Measurements from ENCODE around the gene TMPRSS13. TPM values are rescaled to one million over a fixed set of nuclear protein-coding genes. Genes with fewer than 3 reads are reported as not detected.
"Not testable (repeated sequence)": the region's sequence is repeated elsewhere in the genome, so short reads cannot be mapped to it uniquely, and the experiment has no call there.

The TMPRSS13 gene
- polyA plus RNA-seq, 2 of the 4 experiments (the other 2 are of a cell fraction), result not detected

- Histone ChIP-seq H3K4me3 (no peak overlapping the region), H3K4me2 (no peak overlapping the region), H3K27ac (no peak overlapping the region), H3K9me3 (no peaks in the 10 kb centered on the region), H3K4me1 (no peaks in the 10 kb centered on the region)
- no peak for ATAC-seq
- FAIRE-seq, result no peak
- TF ChIP-seq EHF (CRISPR knock-in tag; IDR thresholded peaks at IDR 0.05) (no peak), SMC3 (IDR thresholded peaks at IDR 0.05) (no peak), CEBPB (IDR thresholded peaks at IDR 0.05) (no peak), BHLHE40 (IDR thresholded peaks at IDR 0.05; ENCODE audit: low read depth, low read length) (no peak), RNF2 (IDR thresholded peaks at IDR 0.05; ENCODE audit: borderline replicate concordance, low read depth) (no peak), HEYL (CRISPR knock-in tag; IDR thresholded peaks at IDR 0.05) (no peak), HDAC2 (IDR thresholded peaks at IDR 0.05) (no peak), FOSB (CRISPR knock-in tag; IDR thresholded peaks at IDR 0.05) (no peak), MAZ (IDR thresholded peaks at IDR 0.05; ENCODE audit: borderline replicate concordance, low read depth, low read length) (no peak), ZSCAN20 (CRISPR knock-in tag; IDR thresholded peaks at IDR 0.05) (no peak), FOSL2 (IDR thresholded peaks at IDR 0.05) (no peak), FOSL2 (CRISPR knock-in tag; IDR thresholded peaks at IDR 0.05) (no peak), HOXB5 (CRISPR knock-in tag; IDR thresholded peaks at IDR 0.05) (no peak), KDM5A (IDR thresholded peaks at IDR 0.05) (no peak)
- DNase-seq (ENCODE audit: low read depth in 1 of 2, low spot score in 1 of 2), result no peak
- 64% methylated on average over 11 of the region's 11 CpGs for WGBS (ENCODE audit: missing lambda C conversion rate)
- ChIA-PET POLR2A (no interaction called here), CTCF (no interaction called here)
Observed at GRCh38 chr11:117868088-117868487, 61.1 kb downstream of the TMPRSS13 start.

GRCh38 chr11:117866526-117866925, 62.7 kb downstream of the TMPRSS13 start:
- FAIRE-seq (no peak), ATAC-seq (0 out of 6 replicates have a peak, but pooled peaks of 1 of the 2 experiments have one; percentile 34), DNase-seq (ENCODE audit: low read depth in 1 of 2, low spot score in 1 of 2) (no peak)
- H3K9me3 ChIP-seq, result no peaks in the 10 kb centered on the region
- ChIA-PET POLR2A (no interaction called here), CTCF (interaction anchor here (0.8 kb wide), 1 partner anchor 80 kb away, joined by 3 read pairs; no protein-coding TSS in a partner anchor)
- no peaks in the 10 kb centered on the region for H3K4me1 ChIP-seq
- H3K4me2 ChIP-seq, result no peak overlapping the region
- H3K4me3 ChIP-seq, result no peak overlapping the region
- no peak overlapping the region for H3K27ac ChIP-seq
- TF ChIP-seq POLR2AphosphoS2 (conservative IDR thresholded peaks at IDR 0.05; ENCODE audit: low read length) (no peak), HDAC2 (IDR thresholded peaks at IDR 0.05) (no peak), ATOH8 (CRISPR knock-in tag; IDR thresholded peaks at IDR 0.05; ENCODE audit: low read depth) (no peak), MYC (IDR thresholded peaks at IDR 0.05; ENCODE audit: borderline replicate concordance, low read length) (no peak), CBX2 (IDR thresholded peaks at IDR 0.05; ENCODE audit: borderline replicate concordance, low read depth) (no peak), NR3C1 (IDR thresholded peaks at IDR 0.05) (no peak), POLR2A (IDR thresholded peaks at IDR 0.05; ENCODE audit: low read length) (no peak), NPAS2 (CRISPR knock-in tag; IDR thresholded peaks at IDR 0.05; ENCODE audit: borderline replicate concordance) (no peak), NFE2L2 (conservative IDR thresholded peaks at IDR 0.05; ENCODE audit: low read length) (no peak), SMC3 (IDR thresholded peaks at IDR 0.05) (no peak), ZC3H11A (IDR thresholded peaks at IDR 0.05) (no peak), TFCP2L1 (CRISPR knock-in tag; IDR thresholded peaks at IDR 0.05) (no peak)
- 34% methylated on average over 4 of the region's 5 CpGs for WGBS (ENCODE audit: missing lambda C conversion rate)

GRCh38 chr11:117865546-117865945, 63.7 kb downstream of the TMPRSS13 start:
- H3K27ac ChIP-seq; H3K4me2 ChIP-seq; POLR2A ChIA-PET; H3K4me3 ChIP-seq; ATAC-seq; H3K4me1 ChIP-seq; FAIRE-seq; DNase-seq (ENCODE audit: low read depth in 1 of 2, low spot score in 1 of 2); H3K9me3 ChIP-seq: not testable (repeated sequence)
- WGBS (ENCODE audit: missing lambda C conversion rate), result 71% methylated on average over 13 of the region's 13 CpGs
- CTCF ChIA-PET, result interaction anchor here (0.7 to 2.4 kb wide), 2 partner anchors 45 to 81 kb away, joined by 3 to 11 read pairs; no protein-coding TSS in a partner anchor

GRCh38 chr11:117863383-117863782, 65.8 kb downstream of the TMPRSS13 start:
- Histone ChIP-seq H3K4me1 (no peaks in the 10 kb centered on the region), H3K4me3 (no peak overlapping the region), H3K27ac (no peak overlapping the region), H3K4me2 (no peak overlapping the region), H3K9me3 (no peaks in the 10 kb centered on the region)
- DNase-seq (ENCODE audit: low read depth in 1 of 2, low spot score in 1 of 2) (no peak), ATAC-seq (no peak), FAIRE-seq (no peak)
- CTCF ChIA-PET, result interaction anchor here (2.4 to 3.2 kb wide), 2 partner anchors 84 kb away, joined by 11 to 14 read pairs; no protein-coding TSS in a partner anchor
- POLR2A ChIA-PET, result no interaction called here
- 90% methylated on average over 1 of the region's 1 CpG for WGBS (ENCODE audit: missing lambda C conversion rate)
- no peak for TF ChIP-seq MAX (IDR thresholded peaks at IDR 0.05)
- no peak for TF ChIP-seq SREBF2 (IDR thresholded peaks at IDR 0.05)
- TF ChIP-seq PHF8 (IDR thresholded peaks at IDR 0.05; ENCODE audit: borderline replicate concordance, low read depth), result no peak
- TF ChIP-seq HOXB13 (CRISPR knock-in tag; IDR thresholded peaks at IDR 0.05; ENCODE audit: low read depth), result no peak
- no peak for TF ChIP-seq RCOR1 (IDR thresholded peaks at IDR 0.05; ENCODE audit: low read depth, low read length)
- no peak for TF ChIP-seq CEBPB (IDR thresholded peaks at IDR 0.05)
- no peak for TF ChIP-seq TFCP2L1 (CRISPR knock-in tag; IDR thresholded peaks at IDR 0.05)
- TF ChIP-seq JUN (IDR thresholded peaks at IDR 0.05), result no peak
- no peak for TF ChIP-seq HMGXB4 (CRISPR knock-in tag; IDR thresholded peaks at IDR 0.05; ENCODE audit: borderline replicate concordance)
- TF ChIP-seq PBX3 (IDR thresholded peaks at IDR 0.05), result no peak
- no peak for TF ChIP-seq CBX8 (IDR thresholded peaks at IDR 0.05)

Measured in A549 (cell line).